Endometrial microvascular endothelial cells (primary cell): ENCODE measurements around the gene PLXNA4. TPM values are rescaled to one million over a fixed set of nuclear protein-coding genes. Genes with fewer than 3 reads are reported as not detected.

Experiments
- in situ Hi-C: cut with HindIII; loops from 2 replicates; pipeline ENCODE4 v1.10.0; 2017; ENCODE audit warnings: low sequenced_read_pairs, low pct_unique_long_range_greater_than_20kb; ENCODE audit errors: inconsistent ontology term
- total RNA-seq: library from RNA; depleted of rRNA; stranded (reverse); fragments of >200 nt; gene quantifications from one replicate; pipeline ENCODE4 v1.2.3, GENCODE V29; 2015; ENCODE audit errors: inconsistent ontology term

Gene PLXNA4
- total RNA-seq, 1 donor from 2014 or later: 0.19 TPM

DNA sequence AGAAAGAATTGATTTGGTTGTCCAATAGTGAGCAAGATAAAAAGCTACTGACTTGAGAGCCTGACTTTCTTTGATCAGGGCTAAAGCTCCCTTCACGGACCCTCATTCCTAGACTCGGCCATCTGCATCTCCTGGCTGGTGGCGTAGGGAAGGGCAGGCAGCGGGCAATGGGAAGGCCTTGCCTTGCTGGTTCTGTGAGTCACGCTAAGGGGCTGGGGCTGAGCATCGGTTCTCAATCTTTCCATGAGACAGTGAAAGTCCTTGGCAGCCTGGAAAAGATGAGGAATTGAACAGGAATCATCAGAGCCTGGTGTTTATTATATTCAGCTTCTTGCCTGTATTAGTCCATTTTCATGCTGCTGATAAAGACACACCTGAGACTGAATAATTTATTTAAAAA is 475.3 kb downstream of the PLXNA4 start:
- in situ Hi-C loops: no loop called here

DNA sequence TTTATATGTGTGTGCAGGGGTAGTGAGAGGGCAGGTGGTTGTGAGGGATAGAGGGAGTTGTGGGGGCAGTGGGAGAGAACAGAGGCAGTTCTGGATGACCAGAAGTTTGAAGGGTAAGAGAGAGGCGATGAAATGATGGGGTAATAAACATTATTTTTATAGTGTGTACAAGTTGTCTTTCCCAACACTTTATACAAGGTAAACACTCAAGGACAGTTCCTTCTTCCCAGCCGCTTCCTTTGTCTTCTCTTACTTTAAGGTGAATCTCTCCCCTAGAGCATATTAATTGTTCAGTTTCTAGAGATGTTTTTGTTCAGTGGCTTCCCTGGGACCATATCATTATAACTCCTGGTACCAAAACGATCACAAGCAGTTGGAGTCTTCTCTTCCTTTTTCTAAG is 475.8 kb downstream of the PLXNA4 start:
- in situ Hi-C loops: no loop called here

DNA sequence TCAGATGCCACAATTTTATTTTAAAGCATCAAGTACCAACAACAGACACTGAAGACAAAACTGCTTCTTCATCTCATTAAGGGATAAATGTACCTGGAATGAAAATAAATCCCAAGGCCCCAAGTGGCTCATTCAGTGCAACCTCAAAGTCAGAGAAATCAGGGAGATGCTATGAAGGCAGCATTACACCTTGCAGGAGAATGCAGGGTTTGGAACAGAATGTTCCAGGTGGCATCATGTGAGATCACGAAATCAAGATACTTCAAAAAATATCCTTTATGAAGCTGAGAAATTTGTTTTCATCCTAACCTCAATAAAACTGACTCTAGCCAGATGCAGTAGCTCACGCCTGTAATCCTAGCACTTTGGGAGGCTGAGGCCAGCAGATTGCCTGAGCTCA is 477.1 kb downstream of the PLXNA4 start:
- in situ Hi-C loops: no loop called here

DNA sequence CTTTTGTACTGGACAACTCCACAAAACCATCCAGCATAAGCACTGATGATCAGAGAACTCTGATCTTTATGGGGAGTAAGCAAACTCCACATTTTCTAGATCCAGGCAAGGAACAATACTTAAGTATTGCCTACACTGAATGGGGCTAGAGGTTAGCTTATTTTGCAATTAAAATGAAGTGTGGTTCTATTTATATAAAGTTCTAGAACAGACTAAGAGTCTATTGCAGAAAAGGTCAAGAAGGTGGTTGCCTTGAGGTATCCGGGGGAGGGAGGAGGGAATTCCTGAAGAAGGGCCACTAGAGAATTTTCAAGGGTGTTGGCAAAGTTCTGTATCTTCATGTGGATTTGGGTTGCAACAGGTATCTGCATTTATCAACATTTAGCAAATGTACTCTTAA is 477.9 kb downstream of the PLXNA4 start:
- in situ Hi-C loops: no loop called here

DNA sequence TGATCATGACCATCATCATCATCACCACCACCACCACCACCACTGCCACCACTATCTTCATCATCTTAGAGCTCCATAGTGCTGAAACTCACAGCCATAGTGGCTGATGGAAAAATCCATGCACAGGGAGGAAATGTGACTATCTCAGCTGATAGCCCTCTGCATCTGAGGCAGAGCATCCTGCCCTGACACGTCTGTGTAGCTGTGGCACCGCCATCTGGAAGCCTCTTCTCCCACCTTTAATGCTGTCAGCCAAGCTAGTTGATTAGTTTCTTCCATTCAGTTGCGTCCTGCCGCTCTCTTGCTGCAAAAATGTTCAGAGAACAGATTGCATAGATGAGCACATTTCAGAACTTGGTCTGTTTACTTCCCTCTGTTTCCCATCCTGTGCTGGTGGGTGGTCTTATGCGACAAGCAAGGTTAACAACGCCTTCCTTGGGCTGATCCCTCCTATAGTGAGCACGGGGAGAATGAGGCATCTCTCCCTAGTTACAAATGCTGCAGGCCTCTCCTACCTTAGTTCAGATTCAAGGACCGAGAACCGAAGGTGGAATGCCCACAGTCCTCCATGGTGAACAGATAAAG is 478.6 kb downstream of the PLXNA4 start:
- in situ Hi-C loops: no loop called here

DNA sequence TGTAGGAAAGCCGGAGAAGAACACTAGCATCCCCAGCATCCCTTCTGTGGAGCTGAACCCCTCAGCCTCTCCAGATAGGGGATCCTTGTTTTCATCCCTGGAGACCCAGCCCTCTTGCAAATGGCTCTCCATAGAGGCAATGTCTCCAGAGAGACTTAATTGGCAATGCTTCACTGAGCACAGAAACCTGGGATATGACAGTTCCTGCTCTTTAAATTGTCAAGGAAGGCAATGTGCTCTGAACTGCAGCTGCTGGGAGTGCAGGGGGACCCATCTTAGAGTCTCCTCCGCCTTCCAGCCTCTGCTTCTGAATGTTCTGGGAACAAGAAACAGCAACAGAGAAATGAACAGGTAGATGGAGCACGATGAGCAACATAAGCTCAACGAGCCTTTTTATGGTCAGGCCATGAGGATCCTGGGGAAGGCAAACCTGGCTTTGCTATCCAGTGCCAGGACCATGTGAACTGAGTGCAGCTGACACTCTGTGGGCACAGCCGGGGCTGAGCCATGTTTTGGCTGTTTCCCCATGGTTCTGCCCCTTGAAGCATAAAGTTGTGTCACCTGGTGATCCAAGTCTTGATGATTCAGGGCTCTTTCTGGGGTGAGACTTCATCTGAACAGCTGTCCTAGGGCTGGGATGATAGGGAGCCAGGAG is 481.0 kb downstream of the PLXNA4 start:
- in situ Hi-C loops: no loop called here

DNA sequence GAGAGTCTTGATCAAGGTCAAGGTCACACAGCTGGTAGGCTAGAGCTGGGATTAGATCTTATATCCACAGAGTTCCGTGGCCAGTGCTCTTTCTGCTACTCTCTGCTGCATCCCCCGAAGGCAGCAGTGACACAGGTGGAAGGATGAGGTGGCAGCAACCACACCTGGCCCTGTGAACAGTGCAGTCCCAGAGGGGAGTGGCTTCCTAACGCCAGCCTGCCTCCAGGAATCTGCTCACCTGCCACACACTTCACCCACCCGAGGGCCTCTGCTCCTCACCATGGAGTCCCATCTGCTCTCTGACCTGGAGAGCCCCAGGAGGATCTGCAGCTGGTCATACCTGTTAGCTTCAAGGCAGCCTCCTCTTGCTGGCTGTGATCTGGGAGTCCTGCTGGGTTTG is 484.2 kb downstream of the PLXNA4 start:
- in situ Hi-C loops: no loop called here

DNA sequence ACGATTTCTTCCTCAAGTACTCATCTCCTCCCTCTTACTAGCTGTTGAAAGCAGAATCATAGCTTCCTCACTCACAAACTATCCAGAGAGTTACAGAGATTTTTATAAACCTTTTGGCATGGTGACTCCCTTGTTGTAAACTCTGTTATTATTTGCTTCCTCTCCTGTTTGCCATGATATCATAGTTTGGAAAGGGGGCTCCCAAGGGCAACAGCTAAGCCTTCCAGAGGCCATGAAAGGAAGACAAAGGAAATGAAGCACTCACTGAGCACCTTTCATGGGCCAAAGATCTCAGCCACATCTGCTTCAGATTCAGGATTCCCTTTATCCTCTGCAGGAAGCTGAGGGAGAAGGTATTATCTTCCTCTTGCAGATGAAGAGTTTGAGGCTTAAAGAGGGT is 484.6 kb downstream of the PLXNA4 start:
- in situ Hi-C loops: no loop called here

DNA sequence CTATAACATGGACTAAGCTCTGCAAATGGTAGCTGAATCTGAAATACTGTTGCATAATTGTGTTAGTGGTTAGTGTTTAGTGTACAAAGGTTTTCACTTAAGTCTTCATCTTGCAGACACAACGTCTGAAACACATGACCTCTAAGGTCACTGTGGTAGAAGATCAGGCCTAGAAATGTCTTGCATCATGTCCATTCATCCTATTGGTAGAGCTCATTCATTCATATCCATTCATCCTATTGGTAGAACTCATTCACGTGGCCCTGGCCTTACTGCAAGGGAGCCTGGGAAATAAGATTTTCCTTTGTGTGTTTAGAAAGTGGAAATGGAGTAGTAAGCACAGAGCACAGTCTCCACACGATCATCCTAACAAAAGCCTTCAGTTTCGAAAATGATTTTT is 485.8 kb downstream of the PLXNA4 start:
- in situ Hi-C loops: no loop called here

DNA sequence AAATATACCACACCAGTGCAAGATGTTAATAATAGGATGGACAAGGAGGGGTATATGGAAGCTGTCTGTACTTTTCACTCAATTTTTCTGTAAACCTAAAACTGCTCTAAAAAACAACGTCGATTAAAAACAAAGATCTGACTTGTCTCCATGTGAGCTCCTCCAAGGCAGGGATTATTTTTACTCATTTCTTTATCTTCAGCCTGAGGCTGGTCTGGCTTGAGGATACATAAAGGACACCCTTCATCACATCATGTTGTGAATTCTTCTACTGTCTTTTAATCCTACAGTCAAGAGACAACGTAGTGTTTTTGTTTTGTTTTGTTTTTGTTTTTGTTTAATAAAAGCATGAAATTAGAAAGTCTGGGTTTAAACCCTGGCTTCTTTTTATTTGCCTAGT is 486.9 kb downstream of the PLXNA4 start:
- in situ Hi-C loops: no loop called here

DNA sequence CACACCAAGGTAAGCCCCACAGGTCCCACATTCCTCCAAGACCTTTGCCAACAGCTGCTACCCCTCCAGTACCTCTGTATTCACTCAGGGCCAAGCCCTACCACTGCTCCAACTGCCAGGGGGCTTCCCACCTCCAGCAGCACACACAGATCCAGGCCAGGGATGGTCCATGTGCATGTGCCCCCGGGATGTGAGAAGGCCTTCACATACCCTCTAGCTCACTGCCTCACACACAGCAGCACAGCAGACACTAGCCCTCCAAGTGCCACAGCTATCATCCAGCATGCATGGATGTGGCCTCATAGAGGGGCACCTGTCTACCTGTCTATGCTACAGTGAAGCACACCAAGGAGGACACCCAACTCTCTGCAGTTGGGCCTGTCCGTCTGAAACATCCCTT is 488.8 kb downstream of the PLXNA4 start:
- in situ Hi-C loops: no loop called here

DNA sequence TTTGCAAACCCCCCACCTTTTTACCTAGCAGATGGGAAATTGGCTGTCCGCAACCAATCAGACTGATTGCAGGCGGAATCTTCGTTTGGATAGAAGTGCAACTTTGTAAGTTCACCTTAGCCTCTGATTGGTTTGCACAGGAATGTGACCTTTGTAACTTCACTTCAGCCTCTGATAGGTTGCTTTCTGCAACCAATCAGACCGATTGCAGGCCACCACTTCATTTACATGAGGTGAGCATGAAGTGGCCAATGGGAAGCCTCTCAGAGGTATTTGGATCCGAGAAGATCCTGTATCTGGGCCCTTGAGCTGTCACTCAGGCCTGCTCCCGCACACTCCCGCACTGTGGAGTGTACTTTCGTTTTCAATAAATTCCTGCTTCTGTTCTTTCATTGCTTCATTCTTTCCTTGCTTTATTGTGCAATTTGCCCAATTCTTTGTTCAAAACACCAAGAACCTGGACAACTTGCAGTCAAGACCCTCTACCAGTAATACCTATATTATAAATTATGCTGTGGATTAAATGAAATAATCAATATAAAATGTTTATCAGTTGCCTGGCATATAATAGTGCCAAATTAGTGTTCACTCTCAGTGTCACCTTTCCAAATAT is 491.4 kb downstream of the PLXNA4 start:
- in situ Hi-C loops: no loop called here

DNA sequence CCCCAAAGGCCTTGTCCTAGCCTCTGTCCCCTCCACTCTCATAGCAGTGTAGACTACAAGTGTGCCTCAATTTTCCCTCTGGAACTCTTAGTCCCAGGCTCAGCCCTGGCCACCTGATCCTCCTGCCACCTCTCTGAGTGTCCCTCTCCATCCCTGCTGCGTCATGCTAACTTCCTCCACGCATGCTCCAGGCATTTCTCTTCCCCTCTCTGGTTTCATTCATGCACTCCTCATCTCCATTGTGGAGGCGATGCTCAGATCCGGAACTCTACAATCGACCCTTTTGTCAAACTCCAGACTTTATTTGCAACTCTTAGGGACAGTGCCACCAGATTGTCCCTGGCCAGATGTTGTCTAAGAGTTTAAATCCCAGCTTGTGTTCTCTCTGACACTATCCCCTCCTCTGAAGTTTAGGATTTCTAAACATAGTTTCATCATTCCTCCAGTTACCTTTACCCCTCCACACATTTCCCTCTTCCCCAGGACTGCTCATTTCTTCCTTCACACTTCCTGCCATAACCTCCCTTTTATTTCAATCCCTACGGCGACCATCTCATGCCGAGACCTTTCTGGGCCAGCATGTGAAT is 492.6 kb downstream of the PLXNA4 start:
- in situ Hi-C loops: no loop called here

DNA sequence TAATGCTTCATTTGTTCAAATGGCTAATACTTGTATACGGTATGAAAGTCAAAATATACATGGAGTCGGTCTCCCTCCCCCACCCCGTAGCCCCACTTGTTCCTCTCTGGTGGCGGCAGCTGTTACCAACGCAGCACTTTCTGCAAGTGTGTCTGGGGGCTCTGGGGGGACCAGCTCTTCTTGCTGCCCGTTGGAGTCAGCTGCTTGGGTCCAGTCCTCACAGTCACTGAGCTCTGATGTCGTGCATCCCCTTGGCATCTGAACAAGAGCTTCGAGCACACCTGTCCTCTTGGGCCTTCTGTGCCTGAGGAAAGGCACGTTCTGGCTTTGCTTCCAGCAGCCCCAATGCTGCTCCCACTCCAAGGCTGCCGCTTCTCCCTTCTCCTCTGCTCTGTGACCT is 493.1 kb downstream of the PLXNA4 start:
- in situ Hi-C loops: no loop called here

DNA sequence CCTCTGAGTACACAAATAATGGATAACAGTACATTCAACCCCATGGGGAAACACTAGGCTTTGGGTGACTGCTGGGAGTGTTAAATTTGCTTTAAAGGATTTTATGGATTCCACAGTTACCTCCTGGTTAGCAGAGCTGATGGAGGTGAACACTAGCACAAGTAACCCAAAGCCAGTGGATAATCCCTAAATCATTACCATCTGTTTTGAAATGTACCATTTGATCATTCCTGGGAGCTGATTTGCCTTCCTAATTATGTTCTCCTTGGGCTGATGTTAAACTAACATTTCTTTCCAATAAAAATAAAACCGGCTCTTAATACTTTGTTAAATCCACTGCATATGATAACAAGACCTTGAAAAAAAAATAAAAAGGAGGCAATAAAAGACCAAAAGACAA is 493.9 kb downstream of the PLXNA4 start:
- in situ Hi-C loops: no loop called here

DNA sequence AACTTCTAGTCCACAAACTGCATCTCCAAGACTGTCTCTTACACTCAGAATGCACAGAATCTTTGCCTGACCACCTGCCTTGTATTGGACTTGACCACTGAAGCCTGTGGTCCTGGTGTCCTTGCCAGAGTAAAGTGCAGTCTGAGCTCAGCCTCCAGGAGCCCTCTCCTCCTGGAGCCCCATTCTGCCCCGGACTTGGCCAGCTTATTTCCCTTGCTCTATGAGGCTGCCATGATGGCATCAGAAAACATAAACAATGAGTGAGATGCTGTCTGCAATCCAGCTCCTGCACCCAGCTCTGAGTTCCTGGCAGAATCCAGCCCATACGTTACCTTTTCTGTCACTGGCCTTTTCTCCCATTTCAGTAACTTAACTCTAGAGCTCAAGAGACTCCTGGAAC is 494.6 kb downstream of the PLXNA4 start:
- in situ Hi-C loops: no loop called here

DNA sequence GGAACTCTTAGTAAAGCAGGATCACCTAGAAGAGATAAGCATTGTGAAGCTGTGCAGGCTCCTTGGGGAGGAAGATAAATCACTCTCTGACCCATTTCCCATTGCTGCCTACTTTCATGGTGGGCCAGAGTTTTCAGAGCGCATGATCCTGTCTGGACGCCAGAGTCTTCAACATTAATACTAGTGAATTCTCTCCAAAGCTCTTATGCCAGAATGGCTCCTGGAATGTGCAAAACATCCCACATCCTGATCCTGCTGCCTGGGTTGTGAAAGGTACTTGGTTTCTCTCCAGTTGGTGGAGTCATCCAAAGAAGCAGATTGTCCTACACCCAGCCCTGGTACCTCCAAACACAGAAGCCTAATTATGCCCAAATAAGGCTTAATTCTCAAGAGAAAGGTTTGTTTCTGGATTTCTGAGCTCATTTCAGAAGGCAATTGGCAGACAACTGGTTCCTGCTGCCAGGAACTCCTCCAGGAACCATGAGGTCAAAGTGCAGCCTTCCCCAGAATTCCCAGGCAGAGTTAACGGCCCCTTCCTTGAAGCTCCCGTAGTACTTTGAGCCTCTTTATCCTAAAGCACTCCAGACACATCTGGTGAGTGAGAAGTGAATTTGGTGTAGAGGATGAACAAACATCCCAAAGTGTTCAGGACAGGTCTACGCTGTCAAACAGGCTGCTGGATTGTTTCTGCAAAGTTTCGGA is 495.2 kb downstream of the PLXNA4 start:
- in situ Hi-C loops: no loop called here

DNA sequence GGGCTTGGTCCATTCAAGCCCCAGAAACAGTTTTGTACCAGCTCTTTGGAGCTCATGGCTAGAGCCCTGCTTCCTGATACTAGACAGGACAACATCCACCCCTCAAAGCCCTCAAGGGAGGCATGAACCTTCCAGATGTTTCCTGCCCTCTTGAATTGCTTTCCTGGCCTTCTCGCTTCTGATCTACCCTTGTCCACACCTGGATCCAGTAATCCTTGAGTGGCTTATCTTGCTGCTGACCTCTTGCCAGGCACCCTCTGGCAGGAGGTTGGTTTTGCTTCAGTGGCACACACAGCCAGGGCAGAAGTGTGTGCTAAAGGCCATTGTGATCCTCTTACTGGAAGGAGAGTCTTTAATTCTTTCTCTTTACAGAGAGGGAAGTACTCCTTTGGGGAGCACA is 495.8 kb downstream of the PLXNA4 start:
- in situ Hi-C loops: no loop called here

DNA sequence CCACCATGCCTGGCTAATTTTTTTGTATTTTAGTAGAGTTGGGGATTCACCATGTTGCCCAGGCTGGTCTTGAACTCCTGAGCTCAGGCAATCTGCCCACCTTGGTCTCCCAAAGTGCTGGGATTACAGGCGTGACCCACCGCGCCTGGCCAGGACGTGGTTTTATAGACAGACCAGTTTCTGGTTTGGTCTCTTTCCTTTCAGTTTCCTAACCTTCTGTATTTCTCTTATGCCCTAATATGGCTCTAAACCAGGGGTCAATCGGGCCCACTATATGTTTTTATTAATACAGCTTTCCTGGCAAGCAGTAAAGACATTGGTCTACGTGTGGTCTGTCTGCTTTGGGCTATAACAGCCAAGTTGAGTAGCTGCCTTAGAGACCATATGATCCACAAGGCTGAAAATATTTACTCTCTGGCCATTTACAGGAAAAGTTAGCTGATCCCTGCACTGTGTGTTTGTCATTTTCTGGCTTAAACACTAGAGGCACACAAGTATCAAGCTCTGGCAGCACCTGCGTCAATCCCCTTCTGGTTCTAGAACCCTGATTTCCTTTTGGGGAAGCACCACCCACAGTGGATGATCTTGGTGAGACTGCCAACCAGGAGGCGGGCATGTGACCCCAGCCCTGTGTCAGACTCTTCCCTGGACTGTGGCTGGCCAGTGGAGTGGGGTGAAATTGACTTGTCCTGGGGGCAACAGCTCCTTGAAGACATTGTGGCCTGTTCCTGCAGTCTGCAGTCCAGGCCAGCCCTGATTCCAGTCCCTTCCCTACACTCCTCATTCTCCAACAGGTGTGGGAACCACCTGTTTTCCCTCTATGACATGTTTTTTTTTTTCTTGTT is 497.2 kb downstream of the PLXNA4 start:
- in situ Hi-C loops: no loop called here
